Upper lobe of left lung (tissue), 4 donors: Measurements from ENCODE around the gene CCDC138.

ENCODE experiments used
- POLR2A ChIP-seq, 4 donors: fragments of 450-650 bp; IDR thresholded peaks; one replicate each; pipeline ENCODE4 v1.5.1; 2016 to 2017; ENCODE audit warnings: antibody characterized with exemption in 4 of 4, mild to moderate bottlenecking in 2 of 4
- POLR2AphosphoS5 ChIP-seq, 2 donors: sonication (generic); formaldehyde crosslinking; IDR thresholded peaks; one replicate each; pipeline ENCODE4 v1.5.1; 2017; ENCODE audit warnings: antibody characterized with exemption in 2 of 2

DNA sequence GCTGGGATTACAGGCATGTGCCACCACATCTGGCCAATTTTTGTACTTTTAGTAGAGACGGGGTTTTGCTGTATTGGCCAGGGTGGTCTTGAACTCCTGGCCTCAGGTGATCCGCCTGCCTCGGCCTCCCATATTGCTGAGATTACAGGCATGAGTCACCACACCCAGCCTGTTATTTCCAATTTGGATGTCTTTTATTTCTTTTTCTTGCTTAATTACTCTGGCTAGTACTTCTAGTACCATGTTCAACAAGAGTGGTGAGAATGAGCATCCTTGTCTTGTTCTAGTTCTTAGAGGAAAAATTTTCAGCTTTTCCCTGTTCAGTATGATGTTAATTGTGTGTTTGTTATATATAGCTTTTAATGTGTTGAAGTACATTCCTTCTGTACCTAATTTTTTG is 23.4 kb downstream of the CCDC138 start:
- no peak for TF ChIP-seq POLR2AphosphoS5 (IDR thresholded peaks at IDR 0.05)
- no peak for TF ChIP-seq POLR2A (IDR thresholded peaks at IDR 0.05)
